Activated CD4-positive, alpha-beta T cell treated with anti-CD3 and anti-CD28 coated beads, Interleukin-2, Interleukin-6, amounts not matched to agents 100 ng/mL and 50 ng/mL, durations not matched to agents 16 hours and 8 hours (primary cell): ENCODE data around the gene AMN1.
"Not testable (repeated sequence)": the region's sequence is repeated elsewhere in the genome, so short reads cannot be mapped to it uniquely, and the experiment has no call there.

Source experiments
- DNase-seq: peaks from one replicate; pipeline ENCODE4 v3.0.0-alpha.2; 2020

The AMN1 gene

GRCh38 chr12:31728917-31729640 is at the start of gene AMN1:
Gene AMN1, minus strand, starts transcription at chr12:31729021. Its CDS starts 13 bp downstream, at chr12:31729008.
- peak; percentile 100 for DNase-seq

DNA sequence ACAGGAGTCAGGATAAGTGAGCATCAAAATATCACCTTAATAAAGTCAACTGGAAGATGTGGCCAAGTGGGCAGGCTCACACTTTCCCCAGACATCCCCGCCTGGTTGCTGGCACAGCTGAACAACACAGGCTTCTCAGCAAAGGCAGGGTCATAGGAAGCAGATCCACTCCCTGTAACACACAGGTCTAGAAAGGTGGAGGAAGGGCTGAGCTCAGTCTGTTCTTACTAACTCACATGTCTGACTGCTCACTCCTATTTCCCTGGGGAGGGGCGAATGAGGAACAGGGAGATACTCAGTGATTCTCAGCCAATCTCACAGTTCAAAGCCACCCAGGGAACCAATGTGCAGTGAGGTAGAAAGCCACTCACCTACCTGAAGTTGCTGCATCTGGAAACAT is 45.0 kb upstream of the AMN1 start:
- no peak for DNase-seq

DNA sequence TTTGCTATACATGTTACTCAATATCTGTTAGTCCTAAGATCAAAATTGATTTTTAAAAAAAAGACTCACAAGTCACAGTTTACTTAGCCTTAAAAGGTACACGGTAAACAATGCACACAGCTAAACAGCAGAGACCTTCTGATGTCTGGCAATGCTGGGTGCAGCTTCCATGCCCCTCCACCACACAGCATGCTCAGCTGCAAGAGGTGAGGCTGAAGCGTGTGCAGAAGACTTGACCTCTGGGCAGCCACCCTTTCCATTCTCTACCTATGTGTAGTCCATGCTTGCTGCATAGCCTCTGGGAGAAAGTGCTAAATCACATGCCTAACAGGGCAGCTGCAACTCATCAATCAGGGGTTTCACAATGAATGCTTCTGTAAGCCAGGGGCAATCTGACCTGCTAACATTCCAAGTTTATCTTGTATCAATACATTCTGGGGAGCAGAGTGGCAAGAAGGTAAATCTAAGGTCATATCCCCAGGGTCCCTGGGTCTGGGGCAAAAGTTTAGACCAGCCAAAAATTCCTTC is 44.5 kb upstream of the AMN1 start:
- no peak for DNase-seq

DNA sequence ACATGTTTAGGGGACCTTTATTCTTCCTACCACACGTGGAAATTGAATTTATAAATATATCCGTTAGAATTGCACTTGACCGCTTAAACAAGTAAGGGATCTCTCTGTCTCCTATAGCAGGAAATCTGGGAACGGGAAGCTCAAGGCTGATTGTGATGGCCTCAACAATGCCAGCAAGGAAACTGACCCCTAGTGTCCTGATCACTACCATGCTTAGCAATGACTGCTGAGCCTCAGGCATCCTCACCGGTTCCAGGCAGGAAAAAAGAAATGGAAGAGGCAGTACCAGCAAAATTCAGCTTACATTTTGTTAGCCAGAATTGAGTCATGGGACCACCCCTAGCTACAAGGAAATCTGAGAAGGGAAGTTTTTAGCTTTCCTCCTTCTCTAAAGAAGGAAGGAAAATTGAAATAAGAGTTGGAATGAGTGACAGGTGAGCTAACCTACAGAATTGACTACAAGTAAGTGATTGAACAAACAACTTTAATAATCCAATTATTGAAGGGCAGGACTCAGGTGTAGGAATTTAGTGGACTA is 43.9 kb upstream of the AMN1 start:
- DNase-seq, result no peak

DNA sequence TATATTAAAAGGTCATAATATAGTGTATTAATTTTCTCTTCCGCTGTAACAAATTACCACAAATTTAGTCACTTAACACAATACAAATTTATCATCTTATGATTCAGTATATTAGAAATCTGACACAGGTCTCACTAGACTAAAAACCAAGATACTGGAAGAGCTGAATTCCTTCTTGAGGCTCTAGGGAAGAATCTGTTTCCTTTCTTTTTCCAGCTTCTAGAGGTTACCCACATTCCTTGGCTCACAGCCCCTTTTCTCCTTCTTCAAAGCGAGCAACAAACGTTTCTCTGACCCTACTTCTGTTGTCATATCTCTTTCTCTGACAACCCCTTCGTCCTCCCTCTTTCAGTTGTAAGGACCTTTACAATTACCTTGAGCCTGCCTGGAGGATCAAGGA is 43.4 kb upstream of the AMN1 start:
- DNase-seq, result no peak

DNA sequence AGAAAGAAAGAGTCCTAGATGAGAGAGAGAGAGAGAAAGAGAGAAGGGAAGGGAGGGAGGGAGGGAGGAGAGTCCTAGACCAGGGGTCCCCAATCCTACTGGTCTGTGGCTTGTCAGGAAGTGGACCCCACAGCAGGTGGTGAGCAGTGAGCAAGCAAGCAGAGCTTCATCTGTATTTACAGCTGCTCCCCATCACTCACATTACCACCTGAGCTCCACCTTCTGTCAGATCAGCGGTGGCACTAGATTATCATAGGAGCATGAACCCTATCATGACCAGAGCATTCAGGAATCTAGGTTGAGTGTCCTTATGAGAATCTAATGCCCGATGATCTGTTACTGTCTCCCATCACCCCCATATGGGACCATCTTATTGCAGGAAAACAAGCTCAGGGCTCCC is 39.2 kb upstream of the AMN1 start:
- no peak for DNase-seq

- DNase-seq, result no peak
These were observed 37.1 kb upstream of the AMN1 start for GRCh38 chr12:31765931-31766330.

- DNase-seq, result no peak
These were observed 31.0 kb upstream of the AMN1 start for GRCh38 chr12:31759632-31760459.

DNA sequence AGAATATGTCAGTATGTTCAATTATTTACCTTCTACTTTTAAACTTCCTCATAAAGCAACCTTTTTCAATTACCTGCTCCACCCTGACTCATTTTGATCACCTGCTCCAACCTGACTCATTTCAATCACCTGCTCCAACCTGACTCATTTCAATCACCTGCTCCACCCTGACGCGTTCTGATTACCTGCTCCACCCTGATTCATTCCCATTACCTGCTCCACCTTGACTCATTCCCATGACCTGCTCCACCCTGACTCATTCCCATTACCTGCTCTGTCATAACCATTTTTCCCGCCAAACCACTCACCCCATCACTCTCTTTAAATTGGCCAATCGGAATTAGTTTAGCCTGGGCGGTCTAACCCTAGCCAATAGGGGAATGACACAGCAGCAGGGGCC is 29.5 kb upstream of the AMN1 start:
- DNase-seq, result not testable (repeated sequence)

DNA sequence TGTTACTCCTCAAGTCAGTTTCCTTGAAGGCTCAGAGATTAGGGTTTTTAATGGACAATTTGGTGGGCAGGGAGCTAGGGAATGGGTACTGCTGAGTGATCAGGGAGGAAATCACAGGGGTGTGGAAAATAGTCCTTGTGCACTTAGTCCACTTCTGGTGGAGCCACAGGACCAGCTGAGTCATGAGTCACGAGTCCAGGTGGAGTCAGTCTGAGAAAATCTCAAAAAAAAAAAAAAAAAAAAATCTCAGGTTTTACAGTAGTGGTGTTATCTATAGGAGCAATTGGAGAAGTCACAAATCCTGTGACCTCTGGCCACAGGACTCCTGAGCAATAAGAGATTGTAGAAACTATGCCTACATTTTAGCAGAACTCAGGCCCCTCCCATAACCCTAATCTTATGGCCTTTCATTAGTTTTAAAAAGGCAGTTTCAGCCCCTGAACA is 28.2 kb upstream of the AMN1 start:
- DNase-seq, result no peak

DNA sequence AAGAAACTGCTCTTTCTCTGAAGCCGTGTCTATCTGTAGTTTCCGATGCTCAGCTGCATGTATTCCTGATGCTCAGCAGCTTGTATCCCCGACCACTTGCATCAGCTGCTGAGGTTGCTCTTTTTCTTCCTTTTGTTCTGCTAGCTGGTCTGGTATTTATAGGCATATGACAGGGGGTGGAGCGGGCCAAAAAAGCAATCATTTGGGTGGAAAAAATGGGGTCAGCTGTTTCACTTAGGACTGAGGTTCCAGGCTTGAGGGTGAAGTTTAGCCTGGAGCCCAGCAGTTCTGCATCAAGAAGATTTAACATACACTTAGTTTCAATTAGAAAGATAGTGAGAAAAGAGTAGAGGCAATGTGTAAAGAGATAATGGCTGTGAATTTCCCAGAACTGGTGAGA is 23.6 kb upstream of the AMN1 start:
- peak; percentile 34 for DNase-seq

- DNase-seq, result no peak
These were observed 22.3 kb upstream of the AMN1 start for GRCh38 chr12:31751085-31751484.

DNA sequence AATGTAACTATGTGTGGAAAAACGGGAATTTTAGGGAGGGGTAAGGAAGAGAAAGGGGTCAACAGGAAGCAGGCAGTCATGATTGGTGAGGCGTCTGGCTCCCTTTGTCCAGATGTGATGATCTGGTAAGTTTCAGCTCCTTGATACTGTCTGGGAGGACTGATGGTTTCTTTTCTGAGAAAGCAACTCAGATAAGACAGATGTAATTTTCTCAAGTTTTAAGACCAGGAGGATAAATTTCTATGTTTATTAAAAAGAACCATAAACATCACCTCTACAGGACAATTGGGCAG is 21.9 kb upstream of the AMN1 start:
- no peak for DNase-seq

- peak; percentile 93 for DNase-seq
These were observed 20.3 kb upstream of the AMN1 start for GRCh38 chr12:31749024-31749704.

- DNase-seq, result no peak
These were observed 16.4 kb upstream of the AMN1 start for GRCh38 chr12:31745242-31745641.

DNA sequence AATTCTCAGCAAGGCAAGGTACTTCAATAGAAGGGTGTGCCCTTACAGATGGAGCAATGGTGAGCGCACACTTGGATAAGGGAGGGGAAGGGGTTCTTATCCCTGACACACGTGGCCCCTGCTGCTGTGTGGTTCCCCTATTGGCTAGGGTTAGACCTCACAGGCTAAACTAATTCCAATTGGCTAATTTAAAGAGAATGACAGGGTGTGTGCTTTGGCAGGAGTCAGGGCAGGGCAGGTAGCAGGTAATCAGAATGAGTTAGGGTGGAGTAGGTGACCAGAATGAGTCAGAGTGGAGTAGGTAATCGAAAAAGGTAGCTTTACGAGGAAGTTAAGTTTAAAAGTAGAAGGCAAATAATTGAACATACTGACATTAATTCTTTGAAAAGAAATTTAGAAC is 15.5 kb upstream of the AMN1 start:
- DNase-seq, result not testable (repeated sequence)

DNA sequence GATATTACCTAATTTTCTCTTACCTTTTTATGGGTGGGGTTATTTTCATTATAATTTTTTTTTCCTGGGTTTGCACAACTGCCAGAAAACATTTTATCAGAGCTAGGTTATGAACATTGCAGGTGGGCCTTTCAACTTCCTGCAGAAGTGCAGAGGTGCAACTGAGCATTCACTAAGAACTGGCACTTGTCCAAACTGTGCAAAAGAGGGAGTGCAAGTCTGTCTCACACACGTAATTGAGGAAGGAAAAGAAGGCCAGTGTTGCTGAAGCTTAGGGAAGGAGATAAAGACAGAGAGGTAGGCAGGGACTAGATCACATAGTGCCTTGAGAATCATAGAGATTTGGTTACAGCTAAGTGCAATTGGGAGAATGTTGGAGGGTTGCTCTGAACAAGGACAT is 14.1 kb upstream of the AMN1 start:
- no peak for DNase-seq

GRCh38 chr12:31740628-31741027 is 11.8 kb upstream of the AMN1 start:
- no peak for DNase-seq

GRCh38 chr12:31737763-31738162 is 8.9 kb upstream of the AMN1 start:
- DNase-seq, result no peak

GRCh38 chr12:31737345-31737744 is 8.5 kb upstream of the AMN1 start:
- DNase-seq, result no peak

DNA sequence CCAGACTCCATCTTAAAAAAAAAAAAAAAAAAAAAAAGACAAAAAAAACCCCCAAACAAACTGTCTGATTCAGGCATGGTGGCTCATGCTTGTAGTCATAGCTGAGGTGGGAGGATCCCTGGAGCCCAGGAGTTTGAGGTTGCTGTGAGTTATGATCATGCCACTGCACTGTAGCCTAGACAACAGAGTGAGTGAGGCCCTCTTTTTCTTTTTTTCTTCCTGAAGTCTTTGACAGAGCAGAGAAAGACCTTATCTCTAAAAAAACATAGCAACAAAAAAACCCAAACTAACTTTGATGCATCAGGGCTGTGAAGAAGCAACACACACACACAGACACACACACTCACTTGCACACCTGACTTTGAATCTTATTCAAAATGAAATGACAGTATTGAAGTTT is 7.7 kb upstream of the AMN1 start:
- peak; percentile 71 for DNase-seq

DNA sequence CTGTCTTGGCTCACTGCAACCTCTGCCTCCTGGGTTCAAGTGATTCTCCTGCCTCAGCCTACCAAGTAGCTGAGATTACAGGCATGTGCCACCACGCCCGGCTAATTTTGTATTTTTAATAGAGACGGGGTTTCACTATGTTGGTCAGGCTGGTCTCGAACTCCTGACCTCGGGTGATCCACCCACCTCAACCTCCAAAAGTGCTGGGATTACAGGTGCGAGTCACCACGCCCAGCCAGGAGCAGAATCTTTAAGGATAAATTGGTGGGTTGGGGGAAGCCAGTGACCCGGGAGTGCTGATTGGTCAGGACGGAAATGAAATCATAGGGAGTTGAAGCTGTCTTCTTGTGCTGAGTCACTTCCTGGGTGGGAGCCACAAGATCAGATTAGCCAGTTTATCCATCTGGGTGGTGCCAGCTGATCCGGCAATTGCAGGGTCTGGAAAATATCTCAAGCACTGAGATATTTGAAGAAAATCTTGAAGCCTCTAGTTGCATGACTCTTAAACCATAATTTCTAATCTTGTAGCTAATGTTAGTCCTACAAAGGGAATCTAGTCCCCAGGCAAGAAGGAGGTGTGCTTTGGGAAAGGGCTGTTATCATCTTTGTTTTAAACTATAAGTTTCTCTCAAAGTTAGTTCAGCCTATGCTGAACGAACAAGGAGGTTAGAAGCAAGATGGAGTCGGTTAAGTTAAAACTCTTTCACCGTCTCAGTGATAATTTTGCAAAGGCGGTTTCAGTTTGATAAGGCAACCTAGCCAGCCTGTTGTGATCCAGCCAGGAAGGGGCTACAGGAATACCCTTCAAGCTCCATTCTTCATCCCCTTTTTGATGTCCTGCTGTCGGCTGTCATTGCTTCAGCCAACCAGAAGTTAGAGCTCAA is 5.0 kb upstream of the AMN1 start:
- peak; percentile 73 for DNase-seq
